Motor neuron (in vitro differentiated cells): ENCODE measurements around the gene INPP4B. TPM values are rescaled to one million over a fixed set of nuclear protein-coding genes. Genes with fewer than 3 reads are reported as not detected.

Experiments
- ATAC-seq, 8 experiments: fragments of 200-7000 bp; cut with Tn5 transposase; replicated peaks in 6 of 8; 2 replicates each; pipeline ENCODE4 v1.8.0; 2021; ENCODE audit warnings: mild to moderate bottlenecking in 8 of 8, moderate library complexity in 8 of 8
- H3K27ac ChIP-seq, 2 donors: fragments of 250-450 bp; sonication (Bioruptor Pico); 2 replicates each; pipeline ENCODE4 v1.9.0; 2021; ENCODE audit warnings: antibody characterized with exemption in 2 of 2, mild to moderate bottlenecking in 2 of 2, moderate library complexity in 1 of 2
- H3K4me1 ChIP-seq, 2 donors: fragments of 250-450 bp; sonication (Bioruptor Pico); replicated peaks in 1 of 2; 2 replicates each; pipeline ENCODE4 v1.6.1; 2021; ENCODE audit warnings: antibody characterized with exemption in 2 of 2, mild to moderate bottlenecking in 2 of 2, moderate library complexity in 1 of 2
- H3K4me3 ChIP-seq, 5 donors: fragments of 250-450 bp; sonication (Bioruptor Pico); 2 replicates each; pipeline ENCODE4 v1.9.0; 2021; ENCODE audit warnings: antibody characterized with exemption in 5 of 5, mild to moderate bottlenecking in 5 of 5, moderate library complexity in 4 of 5
- WGBS, 10 experiments: fragments of 450-650 bp; shearing (Covaris generic); methylation state at CpG; one replicate each; pipeline ENCODE4 v1.0.0; 2022; 5-methylcytosine and 5-hydroxymethylcytosine counted together
- in situ Hi-C, 9 experiments: fragments of 400-800 bp; cut with MboI; loops; one replicate each; pipeline ENCODE4 v1.15.0; 2021; ENCODE audit warnings: low sequenced_read_pairs in 9 of 9, low pct_unique_long_range_greater_than_20kb in 2 of 9; ENCODE audit not compliant: unreplicated experiment in 9 of 9
- total RNA-seq, 8 experiments: library from RNA; unstranded; fragments of 300-600 nt; gene quantifications; 2 replicates each; pipeline versions ENCODE4 v1.2.3 to v1.2.4, GENCODE V29; 2022

INPP4B gene
- total RNA-seq, 8 experiments from 2014 or later: 0.54 to 62.3 (median 3.9) TPM

DNA sequence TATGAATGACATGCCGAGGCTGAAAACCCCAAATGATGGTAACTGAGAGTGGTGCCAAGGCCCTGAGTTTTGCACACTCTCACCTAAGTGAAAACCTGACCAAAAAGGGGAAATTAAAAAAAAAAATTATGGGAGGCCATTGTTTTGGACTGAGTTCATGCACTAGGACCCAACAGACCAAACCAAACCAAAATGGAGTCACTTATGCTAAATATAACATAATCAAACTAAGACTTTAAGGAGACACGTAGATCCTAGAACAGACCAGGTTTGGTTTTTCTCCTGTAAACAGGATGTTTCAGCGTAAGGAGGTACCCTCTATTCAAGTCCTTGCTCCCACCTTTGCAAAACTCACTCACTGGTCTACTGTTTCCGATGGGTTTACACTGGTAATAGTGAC is 453.0 kb downstream of the INPP4B start:
- no peak overlapping the region for H3K4me3 ChIP-seq
- no peaks in the 10 kb centered on the region for H3K4me1 ChIP-seq
- ATAC-seq: no peak
- WGBS, 10 experiments: 50 to 100% (median 81%) methylated on average over 1 to 4 of the region's 4 CpGs; no CpG with 5 or more reads in 1 of the 10 experiments
- H3K27ac ChIP-seq: no peak overlapping the region
- in situ Hi-C loops: no loop called here

DNA sequence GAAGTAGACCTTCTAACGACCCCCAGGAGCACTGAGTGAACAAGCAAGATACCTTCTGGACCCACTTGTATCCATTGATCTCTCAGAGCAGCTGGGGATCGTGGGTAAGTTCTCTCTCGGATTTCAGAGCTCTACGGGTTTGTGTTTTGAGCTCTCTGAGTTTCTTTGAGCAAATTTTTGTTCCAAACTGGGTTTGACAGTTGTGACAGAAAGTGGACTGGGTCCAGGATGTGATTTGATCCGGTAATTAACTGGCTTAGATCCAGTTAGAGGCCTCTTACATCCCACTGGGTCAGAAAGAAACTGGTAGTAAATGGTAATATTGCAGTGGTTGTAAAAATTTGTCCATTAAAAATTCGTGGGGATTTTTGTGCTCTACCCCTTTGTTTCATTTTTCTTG is 459.2 kb downstream of the INPP4B start:
- Histone ChIP-seq H3K4me3 (no peak overlapping the region), H3K27ac (no peak overlapping the region), H3K4me1 (no peaks in the 10 kb centered on the region)
- no peak for ATAC-seq
- in situ Hi-C loops: no loop called here
- 68 to 100% (median 93%) methylated on average over 1 to 4 of the region's 6 CpGs; no CpG with 5 or more reads in 1 of the 10 experiments for WGBS, 10 experiments

DNA sequence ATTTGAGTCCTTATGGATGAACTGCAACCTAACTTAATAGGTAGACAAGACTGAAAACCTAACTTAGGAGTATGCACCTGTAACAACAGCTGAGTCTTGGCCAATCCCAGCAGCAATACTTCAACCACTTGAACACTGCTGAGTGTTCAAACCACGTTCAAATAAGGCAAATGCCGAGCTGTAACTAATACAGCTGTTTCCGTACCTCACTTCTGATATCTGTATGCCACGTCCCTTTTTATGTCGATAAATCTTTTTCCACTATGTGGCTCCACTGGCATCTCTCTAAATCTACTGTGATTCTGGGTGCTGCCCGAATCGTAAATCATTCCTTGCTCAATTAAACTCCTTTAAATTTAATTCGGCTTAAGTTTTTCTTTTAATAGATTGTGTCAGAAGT is 459.7 kb downstream of the INPP4B start:
- no peaks in the 10 kb centered on the region for H3K4me1 ChIP-seq
- H3K4me3 ChIP-seq: no peak overlapping the region
- in situ Hi-C loops: no loop called here
- no peak for ATAC-seq
- H3K27ac ChIP-seq: no peak overlapping the region
- WGBS, 10 experiments: 89 to 100% (median 94%) methylated on average over 2 to 8 of the region's 8 CpGs; no CpG with 5 or more reads in 1 of the 10 experiments

DNA sequence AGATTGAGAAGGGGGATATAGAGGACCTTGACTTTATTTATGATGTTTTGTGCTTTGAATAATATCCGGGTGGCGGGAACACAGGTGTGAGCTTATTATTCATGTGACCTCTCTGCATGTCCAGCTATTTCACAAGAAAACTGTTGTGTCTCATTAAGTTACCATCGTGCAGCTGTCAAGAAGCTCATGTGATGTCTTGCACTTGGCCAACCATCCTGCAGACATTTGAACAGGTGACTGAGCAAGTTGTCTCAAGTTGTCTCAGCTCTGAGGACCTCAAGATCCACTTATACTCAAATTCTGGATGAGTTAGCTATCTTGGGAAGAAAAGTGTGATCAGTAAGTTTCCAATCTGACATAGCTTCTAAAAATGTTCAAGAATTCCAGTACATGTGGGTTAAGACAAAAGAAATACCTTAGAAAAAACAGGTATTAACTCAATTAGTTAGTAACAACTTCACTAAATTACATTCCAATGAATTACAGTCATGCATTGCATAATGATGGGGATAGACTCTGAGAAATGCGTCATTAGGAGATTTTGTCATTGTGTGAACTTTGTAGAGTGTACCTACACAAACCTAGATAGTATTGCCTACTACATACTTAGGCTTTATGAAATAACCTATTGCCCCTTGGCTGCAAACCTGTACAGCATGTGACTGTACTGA is 462.2 kb downstream of the INPP4B start:
- no peak for ATAC-seq
- Histone ChIP-seq H3K4me1 (peaks cover 0 to 3% of the 10 kb centered on the region in 2 donors), H3K27ac (no peak overlapping the region), H3K4me3 (no peak overlapping the region)
- WGBS, 10 experiments: 80 to 100% (median 91%) methylated on average over 1 to 4 of the region's 4 CpGs; no CpG with 5 or more reads in 3 of the 10 experiments
- in situ Hi-C loops: no loop called here

DNA sequence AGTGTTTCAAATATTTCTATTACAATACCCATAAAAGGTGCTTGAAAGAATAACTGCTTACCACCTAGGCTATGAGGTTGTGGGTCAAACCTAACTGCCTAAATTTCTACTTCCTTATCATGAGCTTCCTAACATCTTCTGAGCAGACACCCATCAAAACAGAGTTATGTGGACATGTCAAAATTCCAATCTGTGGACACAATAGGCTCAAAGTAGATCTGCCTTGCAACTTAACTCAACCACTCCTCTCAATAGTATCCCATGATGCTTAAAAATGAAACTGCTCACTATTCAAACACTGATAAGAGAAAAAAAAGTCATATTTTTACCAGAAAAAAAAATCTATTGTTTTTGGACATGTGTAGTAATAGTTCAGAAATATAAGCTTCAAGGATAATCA is 462.7 kb downstream of the INPP4B start:
- Histone ChIP-seq H3K4me1 (peaks cover 0 to 3% of the 10 kb centered on the region in 2 donors), H3K27ac (no peak overlapping the region), H3K4me3 (no peak overlapping the region)
- ATAC-seq: no peak
- in situ Hi-C loops: no loop called here

DNA sequence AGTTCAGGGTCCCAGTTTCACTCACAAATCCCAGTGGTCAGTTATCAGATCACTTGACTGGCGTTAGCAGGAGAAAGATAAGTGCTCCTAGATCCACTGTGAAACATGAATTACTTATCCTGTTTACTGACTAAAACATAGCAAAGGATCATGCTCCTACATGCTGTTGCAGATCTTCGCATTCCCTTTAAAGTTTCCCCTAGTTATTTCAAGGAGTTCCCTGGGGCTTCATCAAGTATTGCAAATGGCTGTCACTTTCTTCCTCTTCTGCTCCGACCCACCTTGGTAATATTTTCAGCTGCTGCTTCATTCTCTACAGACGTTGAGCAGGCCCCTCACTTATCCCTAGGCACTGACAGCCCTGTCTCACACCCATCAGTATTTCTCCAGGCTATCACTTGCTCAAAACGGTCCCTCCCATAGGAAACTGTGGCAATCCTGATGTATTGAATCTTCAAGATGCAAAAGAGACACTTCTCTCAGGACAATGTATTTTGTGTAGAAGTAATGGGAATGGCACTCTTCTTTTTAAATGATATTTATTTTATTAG is 466.0 kb downstream of the INPP4B start:
- in situ Hi-C loops: no loop called here
- WGBS, 10 experiments: 14 to 88% (median 56%) methylated on average over 2 to 5 of the region's 5 CpGs; no CpG with 5 or more reads in 1 of the 10 experiments
- H3K4me1 ChIP-seq: peaks cover 3 to 6% of the 10 kb centered on the region in 2 donors
- no peak overlapping the region for H3K27ac ChIP-seq
- peak in 4 of 8 experiments; percentile 28 to 73 (median 61) for ATAC-seq
- no peak overlapping the region for H3K4me3 ChIP-seq

DNA sequence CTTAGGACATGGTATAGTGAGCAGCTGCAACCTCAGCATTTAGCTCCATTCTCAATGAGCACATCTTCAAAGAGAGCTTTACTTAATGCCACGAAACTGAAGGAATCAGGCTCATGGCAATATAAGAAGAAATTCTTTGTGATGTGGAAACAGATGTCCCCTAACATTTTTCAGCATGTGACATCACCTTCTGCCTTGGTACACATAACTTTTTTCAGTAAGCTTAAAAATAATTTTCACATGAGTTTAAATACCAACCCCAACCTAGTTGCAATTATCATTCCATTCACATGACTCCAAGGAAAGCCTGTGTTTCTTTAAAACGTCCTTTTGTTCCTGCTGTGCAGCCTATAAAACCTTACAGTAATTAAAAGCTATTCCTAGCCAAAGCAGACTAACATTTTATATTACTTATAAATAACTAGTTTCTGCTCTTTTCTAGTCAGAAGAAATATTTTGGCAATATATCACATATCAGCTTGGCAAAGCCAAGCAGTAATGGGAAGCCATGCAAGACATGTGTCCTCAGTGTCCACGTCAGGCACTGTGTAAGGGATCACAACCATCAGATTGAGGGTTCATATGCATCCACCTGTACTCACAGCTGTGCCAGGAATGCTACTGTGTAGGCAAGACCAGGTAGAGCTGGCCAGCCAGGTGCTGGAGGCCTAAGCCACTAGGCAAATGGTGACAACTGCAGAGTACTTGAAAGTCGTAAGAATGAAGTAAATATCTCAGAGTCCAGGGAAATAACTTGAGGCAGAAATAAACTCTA is 466.6 kb downstream of the INPP4B start:
- WGBS, 10 experiments: 0 to 100% (median 74%) methylated on average over 1 to 4 of the region's 4 CpGs; no CpG with 5 or more reads in 1 of the 10 experiments
- in situ Hi-C loops: no loop called here
- peak in 3 of 8 experiments; percentile 5 to 26 (median 13) for ATAC-seq
- Histone ChIP-seq H3K27ac (no peak overlapping the region), H3K4me3 (no peak overlapping the region), H3K4me1 (peaks cover 7 to 10% of the 10 kb centered on the region in 2 donors)

DNA sequence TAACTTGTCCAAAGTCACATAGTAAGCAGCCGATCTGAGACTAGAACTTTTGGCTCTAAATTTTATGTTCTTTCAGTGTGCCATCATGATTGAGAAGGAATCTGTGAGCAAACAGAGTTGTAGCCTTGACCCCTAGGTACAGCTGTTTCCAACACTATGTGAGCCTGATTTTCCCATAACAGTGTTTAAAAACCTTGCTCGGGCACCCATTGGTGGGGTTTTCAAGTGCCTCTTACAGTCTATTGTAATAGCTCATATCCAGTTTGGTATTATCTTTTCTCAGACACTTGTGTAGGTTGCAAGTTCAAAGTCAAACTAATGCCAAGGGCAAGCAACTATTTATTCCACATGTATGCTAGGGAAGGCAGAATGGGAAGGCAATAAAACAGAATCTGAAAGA is 467.9 kb downstream of the INPP4B start:
- H3K27ac ChIP-seq: no peak overlapping the region
- in situ Hi-C loops: no loop called here
- 28 to 100% (median 100%) methylated on average over 1 to 2 of the region's 2 CpGs; no CpG with 5 or more reads in 2 of the 10 experiments for WGBS, 10 experiments
- H3K4me3 ChIP-seq: no peak overlapping the region
- peak in 1 of 8 experiments; percentile 6 for ATAC-seq
- peaks cover 7 to 10% of the 10 kb centered on the region in 2 donors for H3K4me1 ChIP-seq

DNA sequence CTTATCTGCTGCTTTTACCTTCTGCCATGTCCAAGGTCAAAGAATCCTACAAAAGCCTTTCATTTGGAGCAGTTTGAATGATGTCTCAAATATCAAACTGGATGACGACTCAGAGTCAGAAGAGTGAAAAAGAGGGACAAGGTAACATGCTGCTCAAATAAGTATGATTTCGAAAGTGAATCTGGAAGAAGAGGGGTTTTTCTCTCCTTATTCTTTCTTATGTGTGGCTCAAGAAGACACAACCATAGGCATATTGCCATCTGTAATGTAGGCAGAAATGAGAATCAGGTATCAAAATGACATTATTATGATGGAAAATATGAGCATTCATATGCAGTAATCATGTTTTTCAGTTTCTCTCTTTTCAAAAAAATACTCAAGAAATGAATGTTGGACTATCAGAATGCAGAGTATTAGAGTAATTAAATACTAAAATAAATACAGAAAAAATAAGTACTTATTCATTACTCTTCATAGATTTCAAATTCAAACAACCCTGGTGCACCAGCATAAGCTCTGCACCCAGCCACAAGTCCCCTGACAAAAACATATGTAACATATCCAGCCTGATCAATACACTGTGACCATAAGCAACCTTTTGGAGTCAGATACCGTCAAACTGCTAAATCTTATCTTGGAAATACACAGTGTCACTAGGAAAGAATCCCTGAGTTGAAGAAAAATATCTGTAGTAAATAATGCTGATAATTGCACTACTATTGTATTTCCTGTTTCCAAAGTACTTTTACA is 468.6 kb downstream of the INPP4B start:
- WGBS, 10 experiments: 79 to 100% (median 92%) methylated on average over 1 to 3 of the region's 3 CpGs
- ATAC-seq: no peak
- Histone ChIP-seq H3K4me1 (peaks cover 7 to 17% of the 10 kb centered on the region in 2 donors), H3K27ac (no peak overlapping the region), H3K4me3 (no peak overlapping the region)
- in situ Hi-C loops: no loop called here

DNA sequence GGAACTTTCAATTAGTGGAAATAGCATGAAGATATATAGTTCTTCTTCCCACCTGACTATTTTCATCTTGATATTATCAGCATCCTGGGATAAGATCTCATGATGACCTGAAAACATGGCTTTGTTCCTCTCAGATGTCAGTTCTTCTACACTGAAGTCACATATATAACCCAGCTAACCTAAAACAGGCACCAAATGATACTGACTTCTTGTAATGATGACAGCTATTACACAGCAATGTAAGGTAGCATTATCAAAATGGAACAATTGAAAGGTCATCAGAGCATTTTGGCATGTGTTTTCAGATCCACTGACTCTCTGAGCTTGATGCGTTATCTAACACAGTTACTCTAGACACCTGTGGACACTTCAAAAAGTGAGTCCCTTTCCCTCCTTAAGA is 469.9 kb downstream of the INPP4B start:
- Histone ChIP-seq H3K4me3 (no peak overlapping the region), H3K27ac (no peak overlapping the region), H3K4me1 (peaks cover 7 to 23% of the 10 kb centered on the region in 2 donors)
- WGBS, 10 experiments: 71 to 100% (median 100%) methylated on average over 1 of the region's 1 CpG; no CpG with 5 or more reads in 3 of the 10 experiments
- ATAC-seq: no peak
- in situ Hi-C loops: no loop called here

DNA sequence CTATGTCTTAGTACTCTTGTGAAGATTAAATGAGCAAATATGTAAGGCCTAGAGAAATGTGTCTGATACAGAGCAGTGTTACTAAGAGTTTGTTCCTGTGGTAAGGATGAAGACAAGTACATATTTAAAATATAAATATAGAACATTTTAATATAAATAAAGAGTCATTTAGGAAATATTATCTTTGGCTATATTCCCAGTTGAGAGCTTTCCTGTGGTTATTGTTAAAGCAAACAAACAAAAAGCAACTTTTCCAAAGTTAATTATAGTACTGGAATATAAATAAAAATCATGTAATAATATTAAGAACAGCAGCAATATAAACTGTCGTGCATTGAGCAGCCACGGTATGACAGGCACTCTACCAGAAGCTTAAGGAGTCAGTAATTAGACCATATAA is 472.5 kb downstream of the INPP4B start:
- Histone ChIP-seq H3K4me1 (peaks cover 7 to 20% of the 10 kb centered on the region in 2 donors), H3K27ac (no peak overlapping the region), H3K4me3 (no peak overlapping the region)
- WGBS, 10 experiments: 5 to 100% (median 84%) methylated on average over 1 to 2 of the region's 2 CpGs; no CpG with 5 or more reads in 1 of the 10 experiments
- in situ Hi-C loops: loop anchor here in 3 of 9 experiments (25.0 kb wide), 2 partner anchors 339 to 464 kb away; partner anchors contain the start of gene INPP4B (in 3 of the 3)
- ATAC-seq: no peak

DNA sequence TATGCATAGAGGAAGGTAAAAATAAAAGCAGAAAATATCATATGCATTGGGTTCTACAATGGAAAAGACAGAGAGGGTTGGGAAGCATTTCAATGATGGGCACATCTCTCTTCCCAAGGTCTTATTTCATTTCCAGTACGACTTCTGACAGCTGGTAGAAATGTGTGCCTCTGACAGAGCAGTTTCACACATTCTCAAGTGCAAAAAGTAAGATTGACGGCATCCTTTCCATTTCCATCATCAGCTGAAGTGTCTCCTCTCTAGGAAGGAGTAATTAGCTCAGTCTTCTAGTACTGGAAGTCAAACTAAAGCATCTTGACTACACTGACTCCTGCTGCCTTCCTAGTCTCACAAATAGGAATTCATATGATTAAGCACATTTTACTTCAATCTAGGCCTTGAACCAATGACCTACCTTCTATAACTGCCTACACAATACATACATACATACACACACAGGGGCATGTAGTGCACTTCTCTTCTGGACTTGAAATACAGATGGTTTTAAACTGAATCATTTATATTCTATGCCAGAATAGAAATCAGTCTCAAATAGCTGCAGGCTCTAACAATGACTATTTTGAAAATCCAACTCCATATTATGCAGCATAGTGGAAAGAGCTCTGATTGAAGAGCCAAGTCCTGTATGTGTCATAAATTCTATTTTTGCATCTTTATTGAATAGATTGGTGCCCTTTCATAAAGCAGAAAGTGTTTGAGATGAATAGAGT is 473.4 kb downstream of the INPP4B start:
- peak in 6 of 8 experiments; percentile 16 to 87 (median 46) for ATAC-seq
- no peak overlapping the region for H3K27ac ChIP-seq
- H3K4me3 ChIP-seq: no peak overlapping the region
- in situ Hi-C loops: loop anchor here in 3 of 9 experiments (25.0 kb wide), 2 partner anchors 340 to 465 kb away; partner anchors contain the start of gene INPP4B (in 3 of the 3)
- WGBS, 10 experiments: 60 to 83% (median 63%) methylated on average over 1 to 2 of the region's 2 CpGs; no CpG with 5 or more reads in 3 of the 10 experiments
- H3K4me1 ChIP-seq: peaks cover 7 to 20% of the 10 kb centered on the region in 2 donors
